HCT116 (cell line): ENCODE measurements around the gene RAB31. TPM values are rescaled to one million over a fixed set of nuclear protein-coding genes. Genes with fewer than 3 reads are reported as not detected.

Source experiments
- ATAC-seq: fragments of 200-7000 bp; cut with Tn5 transposase; 2 replicates; pipeline ENCODE4 v1.9.1; 2020; ENCODE audit warnings: mild to moderate bottlenecking, moderate library complexity
- BruUV-seq: library from RNA; stranded (reverse); fragments of 400-500 nt; replicated peaks from 2 replicates; lab custom pipeline; 2021; lab: Mats Ljungman, UMichigan
- CTCF ChIA-PET: fragments of 300-600 bp; sonication (Branson Sonifier 250); formaldehyde crosslinking; loops from one replicate; lab custom pipeline; 2021; ENCODE audit warnings: antibody characterized with exemption; lab: Charles Lee
- POLR2A ChIA-PET: fragments of 300-600, 350-600 bp; sonication (Branson Sonifier 250); formaldehyde crosslinking; loops from one replicate; lab custom pipeline; 2021; ENCODE audit warnings: antibody characterized with exemption; lab: Charles Lee
- RAD21 ChIA-PET, 2 experiments: fragments of 300-600 bp; sonication (Branson Sonifier 250); formaldehyde crosslinking; loops; one replicate each; lab custom pipeline; 2023; ENCODE audit warnings: low total read pairs in 2 of 2; ENCODE audit not compliant: uncharacterized antibody in 2 of 2, unreplicated experiment in 2 of 2, low non-redundant PET in 1 of 2; lab: Charles Lee
- DNase-seq: peaks from one replicate; pipeline ENCODE4 v3.0.0-alpha.2; 2010; ENCODE audit warnings: low read depth, low spot score
- H2AFZ ChIP-seq: fragments of 200-600 bp; shearing (Covaris generic), sonication (generic); 2 replicates; pipeline ENCODE4 v1.6.1; 2017; ENCODE audit warnings: low read depth, mixed run types, mixed read lengths, antibody characterized with exemption, low read length; ENCODE audit not compliant: poor library complexity, severe bottlenecking
- H3K27ac ChIP-seq: 2 replicates; pipeline ENCODE4 v1.5.1; 2012; ENCODE audit warnings: low read depth, low read length
- H3K27me3 ChIP-seq: fragments of 200-600 bp; sonication (generic); 2 replicates; pipeline ENCODE4 v1.6.1; 2016; ENCODE audit warnings: mixed run types, low read length, mixed read lengths; ENCODE audit not compliant: insufficient read depth
- H3K36me3 ChIP-seq, 2 experiments: fragments of 200-500 bp in 1 of 2; fragments of 200-600 bp in 1 of 2; sonication (Bioruptor generic) in 1 of 2; sonication (generic) in 1 of 2; 2 replicates each; pipeline versions ENCODE4 v1.5.1 to v1.6.1; 2014 to 2016; ENCODE audit warnings: low read length in 2 of 2, inconsistent platforms in 1 of 2, mixed read lengths in 1 of 2, mixed run types in 1 of 2; ENCODE audit not compliant: insufficient read depth in 2 of 2, control insufficient read depth in 1 of 2
- H3K4me1 ChIP-seq, 2 experiments: fragments of 200-600 bp in 1 of 2; sonication (generic) in 1 of 2; 2 replicates each; pipeline versions ENCODE4 v1.5.1 to v1.6.1; 2012 to 2017; ENCODE audit warnings: low read length in 2 of 2, inconsistent platforms in 1 of 2, mild to moderate bottlenecking in 1 of 2, mixed read lengths in 1 of 2, mixed run types in 1 of 2, moderate library complexity in 1 of 2; ENCODE audit not compliant: insufficient read depth in 2 of 2, control insufficient read depth in 1 of 2
- H3K4me2 ChIP-seq: fragments of 200-600 bp; sonication (generic); 2 replicates; pipeline ENCODE4 v1.6.1; 2017; ENCODE audit warnings: mixed run types, low read length, mixed read lengths
- H3K4me3 ChIP-seq, 2 experiments: fragments of 200-600 bp in 1 of 2; sonication (generic) in 1 of 2; replicated peaks in 1 of 2; 2 replicates each; pipeline ENCODE4 v1.5.1; 2011 to 2016; ENCODE audit warnings: low read length in 2 of 2, control low read depth in 1 of 2, low read depth in 1 of 2, mild to moderate bottlenecking in 1 of 2, mixed read lengths in 1 of 2, mixed run types in 1 of 2
- H3K79me2 ChIP-seq: fragments of 200-600 bp; sonication (generic); 2 replicates; pipeline ENCODE4 v1.6.1; 2017; ENCODE audit warnings: mild to moderate bottlenecking, mixed run types, low read length, moderate library complexity, mixed read lengths; ENCODE audit not compliant: insufficient read depth
- H3K9ac ChIP-seq: fragments of 200-600 bp; sonication (generic); 2 replicates; pipeline ENCODE4 v1.6.1; 2016; ENCODE audit warnings: low read length, mixed read lengths
- H3K9me2 ChIP-seq: fragments of 200-600 bp; sonication (generic), shearing (Covaris generic); 2 replicates; pipeline ENCODE4 v1.6.1; 2017; ENCODE audit warnings: mixed run types, mild to moderate bottlenecking, moderate library complexity; ENCODE audit not compliant: insufficient read depth
- H3K9me3 ChIP-seq, 2 experiments: fragments of 200-500 bp in 1 of 2; fragments of 200-600 bp in 1 of 2; sonication (Bioruptor generic) in 1 of 2; sonication (generic) in 1 of 2; 2 replicates each; pipeline ENCODE4 v1.6.1; 2014 to 2017; ENCODE audit warnings: low read length in 2 of 2, mixed read lengths in 2 of 2, inconsistent platforms in 1 of 2, low read depth in 1 of 2, mild to moderate bottlenecking in 1 of 2, mixed run types in 1 of 2, moderate library complexity in 1 of 2; ENCODE audit not compliant: control insufficient read depth in 1 of 2, insufficient read depth in 1 of 2
- H4K20me1 ChIP-seq: fragments of 200-600 bp; sonication (generic), shearing (Covaris generic); 2 replicates; pipeline ENCODE4 v1.6.1; 2017; ENCODE audit warnings: mixed run types, mild to moderate bottlenecking, moderate library complexity; ENCODE audit not compliant: insufficient read depth
- CBX3 ChIP-seq: IDR thresholded peaks from 2 replicates; pipeline ENCODE4 v1.6.1; 2012; ENCODE audit warnings: low read depth
- CEBPB ChIP-seq: IDR thresholded peaks from 2 replicates; pipeline ENCODE4 v1.6.1; 2012; ENCODE audit warnings: low read depth
- EGR1 ChIP-seq: IDR thresholded peaks from 2 replicates; pipeline ENCODE4 v1.6.1; 2012; ENCODE audit warnings: low read depth
- EZH2 ChIP-seq: fragments of 200-600 bp; sonication (generic); IDR thresholded peaks from 2 replicates; pipeline ENCODE4 v1.6.1; 2017; ENCODE audit warnings: antibody characterized with exemption, mixed run types
- JUND ChIP-seq: IDR thresholded peaks from 2 replicates; pipeline ENCODE4 v1.6.1; 2012
- POLR2AphosphoS5 ChIP-seq: IDR thresholded peaks from 2 replicates; pipeline ENCODE4 v1.6.1; 2011; ENCODE audit warnings: mild to moderate bottlenecking, low read depth, low read length, moderate library complexity
- RAD21 ChIP-seq: IDR thresholded peaks from 2 replicates; pipeline ENCODE4 v1.6.1; 2012; ENCODE audit warnings: low read depth, mild to moderate bottlenecking
- SIN3A ChIP-seq: IDR thresholded peaks from 2 replicates; pipeline ENCODE4 v1.6.1; 2012; ENCODE audit warnings: low read depth
- SRF ChIP-seq: IDR thresholded peaks from 2 replicates; pipeline ENCODE4 v1.6.1; 2012; ENCODE audit warnings: low read depth
- TCF7L2 ChIP-seq: IDR thresholded peaks from 2 replicates; pipeline ENCODE4 v1.7.0; 2011; ENCODE audit warnings: borderline replicate concordance, inconsistent platforms; ENCODE audit not compliant: insufficient read depth, insufficient read length; ENCODE audit errors: extremely low read depth
- ZBTB33 ChIP-seq: IDR thresholded peaks from 2 replicates; pipeline ENCODE4 v1.6.1; 2011; ENCODE audit warnings: mild to moderate bottlenecking, low read length, moderate library complexity; ENCODE audit not compliant: insufficient replicate concordance; ENCODE audit errors: extremely low read depth
- ZNF274 ChIP-seq: fragments of 200-500 bp; sonication (Bioruptor generic); IDR thresholded peaks from 2 replicates; pipeline ENCODE4 v1.6.1; 2014; ENCODE audit warnings: mild to moderate bottlenecking, low read depth, low read length, inconsistent platforms
- intact Hi-C: fragments of 100-400 bp; cut with micrococcal nuclease; formaldehyde crosslinking; loops from 2 replicates; pipeline ENCODE4 v1.10.0; 2022
- total RNA-seq: library from RNA; stranded (reverse); gene quantifications from one replicate; pipeline ENCODE4 v1.2.1, GENCODE V29; 2021; ENCODE audit not compliant: unreplicated experiment
- TF ChIP-seq, protein P1 (sequence below): IDR thresholded peaks from 2 replicates; pipeline ENCODE4 v1.6.1; 2012; ENCODE audit warnings: low read depth
- TF ChIP-seq, protein P2 (sequence below): IDR thresholded peaks from 2 replicates; pipeline ENCODE4 v1.6.1; 2012
- TF ChIP-seq, protein P3 (sequence below): IDR thresholded peaks from 2 replicates; pipeline ENCODE4 v1.6.1; 2012

Gene RAB31
- total RNA-seq, 1 experiment from 2014 or later: 46.9 TPM

DNA sequence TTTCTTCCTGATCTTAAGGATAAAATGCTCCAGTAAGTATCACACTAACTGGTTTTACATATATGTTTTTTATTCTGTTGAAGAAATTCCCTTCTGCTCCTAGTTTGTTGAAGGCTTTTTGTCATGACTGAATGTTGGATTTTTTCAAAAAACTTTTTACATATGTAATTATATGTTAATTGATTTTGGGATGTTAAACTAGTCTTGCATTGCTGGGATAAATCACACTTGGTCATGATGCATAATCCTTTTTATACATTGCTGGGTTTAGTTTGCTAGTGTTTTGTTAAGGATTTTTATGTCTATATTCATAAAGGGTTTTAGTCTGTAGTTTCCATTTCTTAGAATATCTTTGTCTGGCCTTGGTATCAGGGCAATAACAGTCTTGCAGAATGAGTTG is 112.0 kb downstream of the RAB31 start:
- Histone ChIP-seq H2AFZ (no peak overlapping the region), H3K4me3 (no peak overlapping the region), H3K9me2 (no peaks in the 10 kb centered on the region), H4K20me1 (no peaks in the 10 kb centered on the region), H3K36me3 (no peaks in the 10 kb centered on the region), H3K9me3 (no peaks in the 10 kb centered on the region)
- RAD21 ChIA-PET: no interaction called here
- POLR2A ChIA-PET: no interaction called here
- CTCF ChIA-PET: no interaction called here
- TF ChIP-seq POLR2AphosphoS5 (no peak), CBX3 (no peak), SRF (no peak)
- TF ChIP-seq, all 23 proteins: peak for 0
- no peak overlapping the region for H3K4me2 ChIP-seq
- intact Hi-C loops: loop anchor here (10.0 kb wide), 1 partner anchor 135 kb away; no protein-coding TSS in a partner anchor
- H3K27ac ChIP-seq: no peak overlapping the region
- DNase-seq: no peak
- no peaks in the 10 kb centered on the region for H3K27me3 ChIP-seq
- no peak for ATAC-seq
- H3K9ac ChIP-seq: no peak overlapping the region
- no peaks in the 10 kb centered on the region for H3K79me2 ChIP-seq
- BruUV-seq: no TSS peak
- peaks cover 18 to 23% of the 10 kb centered on the region in 2 experiments for H3K4me1 ChIP-seq

GRCh38 chr18:9820719-9821118 is 112.6 kb downstream of the RAB31 start:
- ChIA-PET RAD21 (no interaction called here), CTCF (no interaction called here), POLR2A (no interaction called here)
- H3K27me3 ChIP-seq: no peaks in the 10 kb centered on the region
- BruUV-seq: no TSS peak
- no peaks in the 10 kb centered on the region for H3K9me2 ChIP-seq
- no peak overlapping the region for H2AFZ ChIP-seq
- no peaks in the 10 kb centered on the region for H3K36me3 ChIP-seq
- no peak overlapping the region for H3K27ac ChIP-seq
- H3K79me2 ChIP-seq: no peaks in the 10 kb centered on the region
- DNase-seq (no peak), ATAC-seq (no peak)
- H3K9ac ChIP-seq: no peak overlapping the region
- H3K9me3 ChIP-seq: no peaks in the 10 kb centered on the region
- H3K4me2 ChIP-seq: no peak overlapping the region
- intact Hi-C loops: loop anchor here (10.0 kb wide), 1 partner anchor 134 kb away; no protein-coding TSS in a partner anchor
- peaks cover 22 to 29% of the 10 kb centered on the region in 2 experiments for H3K4me1 ChIP-seq
- H3K4me3 ChIP-seq: no peak overlapping the region
- H4K20me1 ChIP-seq: no peaks in the 10 kb centered on the region
- TF ChIP-seq, protein P1, sequence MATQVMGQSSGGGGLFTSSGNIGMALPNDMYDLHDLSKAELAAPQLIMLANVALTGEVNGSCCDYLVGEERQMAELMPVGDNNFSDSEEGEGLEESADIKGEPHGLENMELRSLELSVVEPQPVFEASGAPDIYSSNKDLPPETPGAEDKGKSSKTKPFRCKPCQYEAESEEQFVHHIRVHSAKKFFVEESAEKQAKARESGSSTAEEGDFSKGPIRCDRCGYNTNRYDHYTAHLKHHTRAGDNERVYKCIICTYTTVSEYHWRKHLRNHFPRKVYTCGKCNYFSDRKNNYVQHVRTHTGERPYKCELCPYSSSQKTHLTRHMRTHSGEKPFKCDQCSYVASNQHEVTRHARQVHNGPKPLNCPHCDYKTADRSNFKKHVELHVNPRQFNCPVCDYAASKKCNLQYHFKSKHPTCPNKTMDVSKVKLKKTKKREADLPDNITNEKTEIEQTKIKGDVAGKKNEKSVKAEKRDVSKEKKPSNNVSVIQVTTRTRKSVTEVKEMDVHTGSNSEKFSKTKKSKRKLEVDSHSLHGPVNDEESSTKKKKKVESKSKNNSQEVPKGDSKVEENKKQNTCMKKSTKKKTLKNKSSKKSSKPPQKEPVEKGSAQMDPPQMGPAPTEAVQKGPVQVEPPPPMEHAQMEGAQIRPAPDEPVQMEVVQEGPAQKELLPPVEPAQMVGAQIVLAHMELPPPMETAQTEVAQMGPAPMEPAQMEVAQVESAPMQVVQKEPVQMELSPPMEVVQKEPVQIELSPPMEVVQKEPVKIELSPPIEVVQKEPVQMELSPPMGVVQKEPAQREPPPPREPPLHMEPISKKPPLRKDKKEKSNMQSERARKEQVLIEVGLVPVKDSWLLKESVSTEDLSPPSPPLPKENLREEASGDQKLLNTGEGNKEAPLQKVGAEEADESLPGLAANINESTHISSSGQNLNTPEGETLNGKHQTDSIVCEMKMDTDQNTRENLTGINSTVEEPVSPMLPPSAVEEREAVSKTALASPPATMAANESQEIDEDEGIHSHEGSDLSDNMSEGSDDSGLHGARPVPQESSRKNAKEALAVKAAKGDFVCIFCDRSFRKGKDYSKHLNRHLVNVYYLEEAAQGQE: no peak
- TF ChIP-seq EZH2 (no peak), ZNF274 (no peak), CBX3 (no peak), CEBPB (no peak), SIN3A (no peak), RAD21 (no peak), EGR1 (no peak), JUND (no peak), TCF7L2 (no peak), SRF (no peak), ZBTB33 (no peak)
- TF ChIP-seq, protein P2, sequence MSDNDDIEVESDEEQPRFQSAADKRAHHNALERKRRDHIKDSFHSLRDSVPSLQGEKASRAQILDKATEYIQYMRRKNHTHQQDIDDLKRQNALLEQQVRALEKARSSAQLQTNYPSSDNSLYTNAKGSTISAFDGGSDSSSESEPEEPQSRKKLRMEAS: no peak
- TF ChIP-seq, protein P3, sequence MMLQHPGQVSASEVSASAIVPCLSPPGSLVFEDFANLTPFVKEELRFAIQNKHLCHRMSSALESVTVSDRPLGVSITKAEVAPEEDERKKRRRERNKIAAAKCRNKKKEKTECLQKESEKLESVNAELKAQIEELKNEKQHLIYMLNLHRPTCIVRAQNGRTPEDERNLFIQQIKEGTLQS: no peak
